ENCODE data around the gene KISS1R. TPM values are rescaled to one million over a fixed set of nuclear protein-coding genes. Genes with fewer than 3 reads are reported as not detected.
"Not testable (repeated sequence)": the region's sequence is repeated elsewhere in the genome, so short reads cannot be mapped to it uniquely, and the experiment has no call there.

KISS1R gene
- total RNA-seq, 2 donors from 2014 or later, result not detected

DNA sequence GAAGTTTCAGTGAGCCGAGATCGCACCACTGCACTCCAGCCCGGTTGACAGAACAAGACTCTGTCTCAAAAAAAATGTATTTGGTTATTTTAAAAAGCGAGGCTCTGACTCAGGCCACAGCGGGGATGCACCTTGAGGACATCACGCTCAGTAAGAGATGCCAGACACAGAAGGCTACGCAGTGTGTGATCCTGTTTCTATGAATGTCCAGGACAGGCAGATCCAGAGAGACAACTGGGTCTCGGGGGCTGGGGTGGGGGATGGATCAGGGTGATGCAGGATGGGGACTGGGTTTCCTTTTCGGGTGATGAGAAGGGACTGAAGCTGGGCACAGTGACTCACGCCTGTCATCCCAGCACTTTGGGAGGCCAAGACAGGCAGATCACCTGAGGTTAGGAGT lies 29.5 kb upstream of the KISS1R start:
- Histone ChIP-seq H3K4me3 (no peak overlapping the region), H3K36me3 (peaks cover under 1 to 14% of the 10 kb centered on the region in 2 donors), H3K27ac (no peak overlapping the region), H3K9me3 (no peaks in the 10 kb centered on the region), H3K27me3 (replicated peaks; ENCODE audit: insufficient read depth) (no peaks in the 10 kb centered on the region), H3K4me1 (replicated peaks) (no peaks in the 10 kb centered on the region)
- no peak for DNase-seq (ENCODE audit: low spot score)
- intact Hi-C loops (cut with DNase I), result no loop called here
- TF ChIP-seq POLR2A (IDR thresholded peaks at IDR 0.05), result no peak
- no peak for TF ChIP-seq POLR2AphosphoS5 (IDR thresholded peaks at IDR 0.05)
- TF ChIP-seq, protein P1, sequence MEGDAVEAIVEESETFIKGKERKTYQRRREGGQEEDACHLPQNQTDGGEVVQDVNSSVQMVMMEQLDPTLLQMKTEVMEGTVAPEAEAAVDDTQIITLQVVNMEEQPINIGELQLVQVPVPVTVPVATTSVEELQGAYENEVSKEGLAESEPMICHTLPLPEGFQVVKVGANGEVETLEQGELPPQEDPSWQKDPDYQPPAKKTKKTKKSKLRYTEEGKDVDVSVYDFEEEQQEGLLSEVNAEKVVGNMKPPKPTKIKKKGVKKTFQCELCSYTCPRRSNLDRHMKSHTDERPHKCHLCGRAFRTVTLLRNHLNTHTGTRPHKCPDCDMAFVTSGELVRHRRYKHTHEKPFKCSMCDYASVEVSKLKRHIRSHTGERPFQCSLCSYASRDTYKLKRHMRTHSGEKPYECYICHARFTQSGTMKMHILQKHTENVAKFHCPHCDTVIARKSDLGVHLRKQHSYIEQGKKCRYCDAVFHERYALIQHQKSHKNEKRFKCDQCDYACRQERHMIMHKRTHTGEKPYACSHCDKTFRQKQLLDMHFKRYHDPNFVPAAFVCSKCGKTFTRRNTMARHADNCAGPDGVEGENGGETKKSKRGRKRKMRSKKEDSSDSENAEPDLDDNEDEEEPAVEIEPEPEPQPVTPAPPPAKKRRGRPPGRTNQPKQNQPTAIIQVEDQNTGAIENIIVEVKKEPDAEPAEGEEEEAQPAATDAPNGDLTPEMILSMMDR (IDR thresholded peaks at IDR 0.05), result no peak
- 93% methylated on average over 10 of the region's 10 CpGs for WGBS

GRCh38 chr19:888581-889385 lies 28.4 kb upstream of the KISS1R start:
- peaks cover 0 to 10% of the 10 kb centered on the region in 2 donors for H3K36me3 ChIP-seq
- H3K9me3 ChIP-seq, result no peaks in the 10 kb centered on the region
- H3K27me3 ChIP-seq (replicated peaks; ENCODE audit: insufficient read depth), result no peaks in the 10 kb centered on the region
- DNase-seq (ENCODE audit: low spot score), result no peak
- H3K4me3 ChIP-seq, result no peak overlapping the region
- H3K4me1 ChIP-seq (replicated peaks), result no peaks in the 10 kb centered on the region
- no peak for TF ChIP-seq POLR2AphosphoS5 (IDR thresholded peaks at IDR 0.05)
- TF ChIP-seq POLR2A (IDR thresholded peaks at IDR 0.05), result no peak
- TF ChIP-seq, protein P1 (IDR thresholded peaks at IDR 0.05), result no peak
- whole genome bisulfite sequencing, result 90% methylated on average over 30 of the region's 30 CpGs
- no peak overlapping the region for H3K27ac ChIP-seq
- intact Hi-C loops (cut with DNase I), result no loop called here

DNA sequence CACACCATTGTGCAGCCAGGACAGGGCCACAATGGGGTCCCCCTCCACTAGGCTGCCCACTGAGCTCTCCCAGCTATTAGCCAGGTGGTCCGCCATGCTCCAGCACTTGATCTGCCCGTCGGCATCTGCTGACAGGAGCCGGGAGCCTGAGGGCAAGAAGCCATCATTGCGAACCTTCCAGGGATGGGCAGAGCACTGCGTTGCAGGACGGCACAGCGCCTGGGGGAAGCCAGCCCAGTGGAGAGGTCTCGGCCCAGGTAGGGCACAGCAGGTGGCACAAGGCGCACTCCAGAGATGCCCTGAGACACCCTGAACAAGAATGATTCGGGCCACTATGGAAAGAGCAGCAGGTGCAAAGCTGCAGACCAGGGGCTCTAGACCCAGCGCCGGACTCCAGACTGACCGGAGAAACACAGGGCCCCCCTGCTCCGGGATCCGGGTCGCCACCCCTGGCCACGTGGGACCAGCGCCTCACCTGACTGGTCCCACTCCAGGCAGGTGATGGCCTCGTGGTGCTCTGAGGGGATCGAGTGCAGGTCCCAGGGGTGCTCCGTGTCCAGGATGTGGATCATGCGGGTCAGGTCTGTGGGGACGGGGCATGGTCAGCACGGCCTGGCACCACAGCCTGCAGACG lies 27.4 kb upstream of the KISS1R start:
- no peak for TF ChIP-seq POLR2AphosphoS5 (IDR thresholded peaks at IDR 0.05)
- TF ChIP-seq, protein P1 (IDR thresholded peaks at IDR 0.05), result no peak
- DNase-seq (ENCODE audit: low spot score), result no peak
- Histone ChIP-seq H3K27ac (no peak overlapping the region), H3K4me3 (no peak overlapping the region), H3K27me3 (replicated peaks; ENCODE audit: insufficient read depth) (no peaks in the 10 kb centered on the region), H3K9me3 (no peaks in the 10 kb centered on the region), H3K4me1 (replicated peaks) (no peaks in the 10 kb centered on the region), H3K36me3 (peaks cover 0 to 9% of the 10 kb centered on the region in 2 donors)
- intact Hi-C loops (cut with DNase I), result no loop called here
- 90% methylated on average over 23 of the region's 26 CpGs for WGBS

DNA sequence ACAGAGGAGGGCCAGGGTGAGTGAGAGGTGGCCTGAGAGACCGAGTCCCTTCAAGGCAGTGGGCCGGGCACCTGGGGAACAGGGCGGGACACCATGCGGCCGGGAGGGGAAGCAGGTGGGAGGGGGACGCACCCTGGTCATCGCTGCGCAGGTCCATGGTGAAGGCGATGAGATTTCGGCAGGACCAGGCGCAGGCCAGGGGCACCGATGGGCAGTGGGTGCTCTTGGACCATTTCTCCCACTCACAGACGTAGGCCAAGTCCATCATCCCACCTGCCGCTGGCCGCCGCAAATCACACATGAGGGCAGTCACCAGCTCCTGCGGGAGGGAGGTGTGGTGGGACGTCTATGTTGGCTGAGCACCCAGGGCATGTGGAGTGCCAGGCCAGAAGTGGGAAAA lies 26.3 kb upstream of the KISS1R start:
- Histone ChIP-seq H3K27ac (no peak overlapping the region), H3K36me3 (peaks cover 0 to 4% of the 10 kb centered on the region in 2 donors), H3K27me3 (replicated peaks; ENCODE audit: insufficient read depth) (no peaks in the 10 kb centered on the region), H3K4me3 (no peak overlapping the region), H3K9me3 (no peaks in the 10 kb centered on the region), H3K4me1 (replicated peaks) (no peaks in the 10 kb centered on the region)
- no peak for DNase-seq (ENCODE audit: low spot score)
- 84% methylated on average over 18 of the region's 18 CpGs for WGBS
- no peak for TF ChIP-seq POLR2AphosphoS5 (IDR thresholded peaks at IDR 0.05)
- no peak for TF ChIP-seq POLR2A (IDR thresholded peaks at IDR 0.05)
- TF ChIP-seq, protein P1 (IDR thresholded peaks at IDR 0.05), result no peak
- intact Hi-C loops (cut with DNase I), result no loop called here

DNA sequence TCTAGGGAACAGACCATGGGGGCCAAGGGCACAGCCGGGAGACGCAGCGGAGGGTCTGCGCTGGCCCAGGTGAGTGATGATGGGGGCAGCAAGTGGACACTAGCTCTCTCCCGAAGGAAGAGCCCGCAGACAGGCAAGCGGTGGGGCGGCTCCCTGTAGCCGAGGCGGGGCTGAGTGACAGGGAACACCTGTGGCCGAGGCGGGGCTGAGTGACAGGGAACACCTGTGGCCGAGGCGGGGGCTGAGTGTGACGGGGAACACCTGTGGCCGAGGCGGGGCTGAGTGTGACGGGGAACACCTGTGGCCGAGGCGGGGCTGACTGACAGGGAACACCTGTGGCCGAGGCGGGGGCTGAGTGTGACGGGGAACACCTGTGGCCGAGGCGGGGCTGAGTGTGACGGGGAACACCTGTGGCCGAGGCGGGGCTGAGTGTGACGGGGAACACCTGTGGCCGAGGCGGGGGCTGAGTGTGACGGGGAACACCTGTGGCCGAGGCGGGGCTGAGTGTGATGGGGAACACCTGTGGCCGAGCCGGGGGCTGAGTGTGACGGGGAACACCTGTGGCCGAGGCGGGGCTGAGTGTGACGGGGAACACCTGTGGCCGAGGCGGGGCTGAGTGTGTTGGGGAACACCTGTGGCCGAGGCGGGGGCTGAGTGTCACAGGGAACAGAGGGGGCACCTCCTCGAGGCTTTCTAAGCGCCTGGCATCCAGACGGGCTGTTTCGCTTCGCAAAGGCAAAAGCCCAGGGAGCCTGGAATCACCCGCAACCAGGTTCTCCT lies 25.5 kb upstream of the KISS1R start:
- H3K4me1 ChIP-seq (replicated peaks); intact Hi-C loops (cut with DNase I); H3K36me3 ChIP-seq; H3K9me3 ChIP-seq; DNase-seq (ENCODE audit: low spot score); H3K27me3 ChIP-seq (replicated peaks; ENCODE audit: insufficient read depth): not testable (repeated sequence)
- peak overlapping the region; percentile 92 to 97 for H3K4me3 ChIP-seq
- peak overlapping the region; percentile 92 to 94 for H3K27ac ChIP-seq
- 32% methylated on average over 41 of the region's 50 CpGs for WGBS
